K562 (cell line): ENCODE data around the gene PSMD8. TPM values are rescaled to one million over a fixed set of nuclear protein-coding genes. Genes with fewer than 3 reads are reported as not detected.

Experiments used
- CHD4 ChIP-seq: fragments of 200-600 bp; sonication (generic); IDR thresholded peaks from 3 replicates; pipeline ENCODE4 v1.6.1; 2012; ENCODE audit warnings: low read depth, mild to moderate bottlenecking, mixed read lengths, low read length, inconsistent platforms; ENCODE audit not compliant: insufficient read depth, insufficient replicate concordance, poor library complexity, severe bottlenecking
- COPS2 ChIP-seq: fragments of 450-650 bp; conservative IDR thresholded peaks from 2 replicates; pipeline ENCODE4 v1.6.1; 2016; ENCODE audit warnings: mild to moderate bottlenecking, moderate library complexity
- CREB5 ChIP-seq: fragments of 250-450 bp; sonication (Bioruptor Pico); IDR thresholded peaks from 2 replicates; pipeline ENCODE4 v1.5.0; 2020; ENCODE audit warnings: mild to moderate bottlenecking
- FOXK1 ChIP-seq: sonication (generic); formaldehyde crosslinking; IDR thresholded peaks from 2 replicates; pipeline ENCODE4 v1.8.0; 2022; ENCODE audit warnings: missing genetic modification reagents, mild to moderate bottlenecking, borderline replicate concordance
- KDM1A ChIP-seq, 2 experiments: fragments of 450-650 bp; IDR thresholded peaks; 2 replicates each; pipeline ENCODE4 v1.6.1; 2016; ENCODE audit warnings: mild to moderate bottlenecking in 2 of 2
- RBFOX2 ChIP-seq: fragments of 200-400 bp; formaldehyde crosslinking; IDR thresholded peaks from 2 replicates; pipeline ENCODE4 v1.6.1; 2017; ENCODE audit warnings: low read depth, mild to moderate bottlenecking, low read length, moderate library complexity
- SETDB1 ChIP-seq: IDR thresholded peaks from one replicate; pipeline ENCODE4 v1.6.1; 2012; ENCODE audit warnings: low read length, control low read depth, inconsistent platforms
- ZNF3 ChIP-seq: fragments of 250-450 bp; sonication (Bioruptor Pico); IDR thresholded peaks from 2 replicates; pipeline ENCODE4 v1.5.0; 2021; ENCODE audit warnings: mild to moderate bottlenecking, moderate library complexity
- ZNF592 ChIP-seq: fragments of 450-650 bp; IDR thresholded peaks from 2 replicates; pipeline ENCODE4 v1.6.1; 2017; ENCODE audit warnings: antibody characterized with exemption, mild to moderate bottlenecking
- polyA plus RNA-seq, 8 experiments: library from polyadenylated mRNA; depleted of rRNA in 4 of 8; stranded (reverse) in 5 of 8; unstranded in 3 of 8; fragments of >200 nt; fragmentation: Nextera tagmentation in 2 of 8; fragmentation: Illumina TruSeq in 1 of 8; extraction: Ambion mirVana in 2 of 8; extraction: Trizol in 1 of 8; gene quantifications; 2 replicates each; pipeline versions ENCODE4 v1.2.1 to v1.2.3, GENCODE V29; 2011 to 2014; ENCODE audit warnings: inconsistent platforms in 1 of 8, missing spikeins in 1 of 8
- total RNA-seq, 7 experiments: library from RNA; depleted of rRNA in 6 of 7; stranded (reverse); fragments of >200 nt in 6 of 7; fragmentation: Illumina TruSeq in 2 of 7; extraction: Trizol in 2 of 7; gene quantifications; 2 replicates each; pipeline versions ENCODE4 v1.2.1 to v1.2.3, GENCODE V29; 2011 to 2021; ENCODE audit warnings: low replicate concordance in 1 of 7

PSMD8 gene
- total and polyA plus RNA-seq, 9 of the 15 experiments (the other 6 are each of a cell fraction or from before 2014, with no cell fraction given): 130 to 583 (median 315) TPM

GRCh38 chr19:38336638-38337359, 37.6 kb upstream of the PSMD8 start (continued):
- no peak for TF ChIP-seq ZNF592
- TF ChIP-seq CREB5: no peak
- no peak for TF ChIP-seq COPS2
- TF ChIP-seq KDM1A (IDR thresholded peaks at IDR 0.05): no peak
- no peak for TF ChIP-seq FOXK1 (CRISPR knock-in tag)
- TF ChIP-seq SETDB1: no peak
- peak; percentile 54 for TF ChIP-seq RBFOX2
- TF ChIP-seq ZNF3 (CRISPR knock-in tag): no peak
- no peak for TF ChIP-seq CHD4
